GM19240 (cell line): ENCODE measurements around the gene KIF19.
"Not testable (repeated sequence)": the region's sequence is repeated elsewhere in the genome, so short reads cannot be mapped to it uniquely, and the experiment has no call there.

Source experiments
- DNase-seq: peaks from one replicate; pipeline ENCODE4 v3.0.0; 2011; ENCODE audit warnings: low spot score; ENCODE audit not compliant: insufficient read length

Gene KIF19

DNA sequence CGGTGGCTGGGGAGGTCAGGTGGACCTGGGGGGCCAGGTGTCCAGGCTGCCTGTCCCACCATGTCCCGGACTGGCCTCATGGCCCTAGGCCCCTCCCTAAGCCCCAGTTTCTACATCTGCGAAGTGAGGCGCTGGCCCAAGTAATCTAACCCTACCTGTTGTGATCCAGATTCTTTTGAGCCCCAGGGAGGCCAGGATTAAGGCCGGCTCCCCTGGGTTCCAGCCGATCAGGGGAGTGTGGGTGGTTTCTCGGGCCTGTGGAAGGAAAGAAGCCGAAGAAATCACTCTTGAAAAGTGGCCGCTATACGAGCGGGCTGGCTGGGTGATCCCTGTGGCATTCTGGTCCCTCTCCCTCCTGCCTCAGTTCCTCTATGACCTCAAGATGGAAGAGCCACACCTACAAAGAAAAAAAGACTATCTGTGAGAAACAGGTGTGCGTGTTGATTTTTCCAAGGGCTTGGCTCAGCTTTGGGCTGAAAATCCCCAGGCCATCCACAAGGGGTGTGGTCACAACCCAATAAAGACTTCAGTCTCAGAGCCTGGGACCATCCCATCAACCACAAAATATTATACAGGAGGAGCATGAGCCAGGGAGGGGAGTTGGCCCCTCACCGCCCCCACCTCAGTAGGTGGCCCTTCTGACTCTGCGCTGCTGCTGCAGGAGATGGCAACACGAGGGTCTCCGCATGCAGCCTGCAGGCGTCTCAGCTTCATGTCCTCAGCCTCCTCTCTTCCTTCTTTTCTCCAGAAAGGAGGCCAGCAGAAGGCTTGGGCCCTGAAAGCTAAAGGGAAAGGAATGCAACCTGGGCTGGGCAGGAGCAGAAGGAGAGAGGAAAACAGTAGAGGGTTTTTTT is 61.6 kb downstream of the KIF19 start:
- no peak for DNase-seq

DNA sequence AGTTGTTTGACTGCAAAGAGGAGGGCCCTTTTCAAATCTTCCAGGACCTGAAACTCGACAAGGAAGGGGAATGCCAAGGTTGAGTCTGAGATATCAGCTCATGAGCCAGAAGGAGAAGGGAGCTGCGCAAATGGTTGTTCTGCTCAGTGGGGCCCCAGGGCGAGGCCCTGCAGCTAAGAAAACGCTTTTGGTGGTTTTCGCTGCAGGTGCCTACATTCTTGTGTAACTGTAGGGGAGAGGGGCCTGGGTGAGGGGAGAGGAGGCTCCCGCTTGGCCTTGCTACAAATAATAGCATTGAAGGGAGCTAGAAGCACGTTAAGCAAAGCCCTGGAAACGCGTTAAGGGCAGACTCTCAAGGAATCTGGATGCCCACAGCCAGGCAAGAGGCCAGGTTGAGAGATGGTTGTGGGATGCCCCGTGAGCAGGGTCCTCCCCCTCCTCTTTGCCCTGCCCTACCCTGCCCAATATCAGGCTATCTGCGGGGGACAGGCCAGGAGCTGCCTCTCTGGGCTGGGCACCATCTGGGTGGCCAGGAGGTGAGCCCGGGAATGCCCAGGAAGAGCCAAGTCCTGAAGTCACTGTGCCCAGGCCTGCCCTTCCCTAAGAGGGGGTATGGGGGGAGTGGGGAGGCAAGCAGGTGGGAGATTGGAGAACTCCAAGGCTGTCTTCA is 63.2 kb downstream of the KIF19 start:
- no peak for DNase-seq

DNA sequence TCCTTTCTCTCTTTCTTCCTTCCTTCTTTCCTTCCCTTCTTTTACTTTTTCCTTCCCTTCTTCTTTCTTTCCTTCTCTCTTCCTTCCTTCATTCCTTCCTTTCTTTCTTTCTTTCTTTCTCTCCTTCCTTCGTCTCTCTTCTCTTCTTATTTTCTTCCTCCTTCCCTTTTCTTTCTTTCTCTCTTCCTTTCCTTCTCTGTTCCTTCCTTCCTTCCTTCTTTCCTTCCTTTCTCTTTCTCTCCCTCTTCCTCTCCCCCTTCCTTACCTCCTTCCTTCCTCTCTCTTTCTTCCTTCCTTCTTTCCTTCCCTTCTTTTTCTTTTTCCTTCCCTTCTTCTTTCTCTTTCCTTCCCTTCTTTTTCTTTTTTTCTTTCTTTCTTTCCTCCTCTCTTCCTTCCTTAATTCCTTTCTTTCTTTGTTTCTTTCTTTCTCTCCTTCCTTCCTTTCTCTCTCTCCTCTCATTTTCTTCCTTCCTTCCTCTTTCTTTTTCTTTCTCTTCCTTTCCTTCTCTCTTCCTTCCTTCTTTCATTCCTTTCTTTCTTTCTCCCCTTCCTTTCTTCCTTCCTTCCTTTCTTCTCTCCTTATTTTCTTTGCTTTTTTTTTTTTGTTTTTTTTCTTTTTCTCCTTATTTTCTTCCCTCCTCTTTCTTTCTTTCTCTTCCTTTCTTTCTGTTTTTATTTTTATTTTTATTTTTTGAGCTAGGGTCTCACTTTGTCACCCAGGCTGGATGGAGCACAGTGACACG is 64.1 kb downstream of the KIF19 start:
- no peak for DNase-seq

DNA sequence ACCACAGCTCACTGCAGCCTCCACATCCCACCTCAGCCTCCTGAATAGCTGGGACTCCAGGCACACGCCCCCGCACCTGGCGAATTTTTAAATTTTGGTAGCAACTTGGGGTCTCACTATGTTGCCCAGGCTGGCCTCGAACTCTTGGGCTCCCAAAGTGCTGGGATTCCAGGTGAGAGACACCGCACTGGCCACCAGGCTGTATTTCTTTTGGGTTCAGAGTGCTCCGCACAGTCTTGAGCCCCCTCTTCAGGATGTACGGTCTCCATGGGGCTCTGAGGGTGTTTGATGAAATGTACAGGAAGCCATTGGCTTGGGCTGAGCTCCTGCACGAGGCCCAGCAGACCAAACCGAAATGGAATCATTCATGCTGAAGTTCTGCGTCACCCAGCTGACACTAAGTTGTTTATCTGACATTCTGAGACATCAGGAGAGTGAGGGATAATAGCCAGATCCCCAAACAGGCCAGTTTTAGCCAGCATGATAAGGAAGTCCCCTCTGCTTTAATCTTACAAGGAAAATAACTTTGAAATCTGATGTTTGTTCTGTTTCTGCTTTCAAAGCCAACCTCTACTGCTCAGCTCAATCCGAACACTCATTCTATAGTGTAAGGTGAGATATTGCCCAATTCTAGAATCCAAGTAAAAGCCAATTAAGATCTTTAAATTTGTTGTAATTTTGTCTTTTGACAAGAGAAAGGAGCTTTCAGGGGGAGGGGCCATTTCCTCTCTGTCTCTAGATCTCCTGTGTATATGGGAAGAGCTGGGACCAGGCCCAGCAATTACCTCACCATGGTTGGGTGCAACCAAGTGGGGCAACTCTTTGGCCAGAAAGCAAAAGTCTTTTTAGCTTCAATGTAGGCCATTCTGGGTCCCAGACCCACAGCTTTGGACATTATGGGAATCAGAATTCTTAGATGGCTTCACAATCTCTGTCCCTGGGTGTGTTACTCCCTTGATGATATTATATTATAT is 64.9 kb downstream of the KIF19 start:
- no peak for DNase-seq

DNA sequence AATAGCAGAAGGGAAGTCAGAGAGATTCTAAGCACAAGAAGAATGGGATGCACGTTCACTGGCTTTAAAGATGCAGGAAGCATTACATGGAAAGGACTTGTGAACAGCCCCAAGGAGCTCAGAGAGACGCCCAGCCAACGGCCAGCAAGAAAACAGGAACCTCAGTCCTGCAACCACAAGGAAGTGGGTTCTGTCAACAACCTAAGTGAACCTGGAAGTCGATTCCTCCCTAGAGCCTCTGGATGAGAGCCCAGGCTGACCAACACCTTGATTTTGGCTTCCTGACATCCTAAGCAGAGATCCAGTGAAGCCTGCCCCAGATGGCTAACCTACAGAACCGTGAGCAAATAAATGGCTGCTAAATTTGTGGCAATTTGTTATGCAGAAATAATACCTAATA is 65.7 kb downstream of the KIF19 start:
- DNase-seq = no peak

DNA sequence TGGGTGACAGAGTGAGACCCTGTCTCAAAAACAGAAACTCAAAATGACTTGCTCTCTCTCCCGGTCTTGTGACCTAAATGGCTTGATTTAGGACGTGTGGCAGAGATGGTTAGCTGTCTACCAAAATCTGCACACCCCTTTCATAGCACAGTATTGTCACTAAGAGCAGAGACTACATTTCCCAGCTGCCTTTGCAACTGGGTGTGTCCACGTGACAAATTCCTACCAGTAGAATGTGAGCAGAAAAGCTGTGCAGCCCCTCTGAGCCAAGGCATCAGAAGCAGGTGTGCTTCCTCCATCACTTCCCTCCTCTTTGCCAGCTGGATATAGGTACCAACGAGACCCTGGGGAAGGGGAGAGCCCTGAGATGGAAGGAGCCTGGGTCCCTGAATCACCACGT is 66.8 kb downstream of the KIF19 start:
- no peak for DNase-seq

DNA sequence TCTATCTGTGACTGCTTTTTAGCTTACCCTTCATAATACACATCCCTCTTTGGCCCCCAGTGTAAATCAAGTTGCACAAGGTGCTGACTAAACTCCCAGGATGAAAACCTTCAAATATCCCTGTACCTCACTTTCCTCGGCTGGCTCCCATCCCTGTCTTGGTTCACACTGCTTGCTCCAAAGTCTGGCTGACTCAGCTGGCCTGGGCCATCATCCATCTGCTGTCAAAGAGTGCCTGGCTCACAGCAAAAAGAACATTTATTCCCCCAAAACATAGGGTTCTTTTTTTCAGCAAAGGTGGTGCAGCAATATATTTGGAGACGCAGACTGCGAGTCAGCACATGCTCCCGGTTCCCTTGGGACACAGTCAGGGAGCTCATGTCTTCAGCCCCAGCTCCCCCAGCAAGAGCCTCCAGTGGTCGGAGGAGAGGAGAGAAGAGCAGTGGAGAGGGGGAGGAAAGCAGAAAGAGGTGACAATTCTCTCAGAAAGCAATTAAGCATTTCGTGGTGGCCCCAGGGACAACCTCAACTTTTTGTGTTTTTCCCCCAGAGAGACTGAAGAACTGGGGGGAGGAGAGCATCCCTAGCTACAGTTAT is 67.4 kb downstream of the KIF19 start:
- DNase-seq = no peak

DNA sequence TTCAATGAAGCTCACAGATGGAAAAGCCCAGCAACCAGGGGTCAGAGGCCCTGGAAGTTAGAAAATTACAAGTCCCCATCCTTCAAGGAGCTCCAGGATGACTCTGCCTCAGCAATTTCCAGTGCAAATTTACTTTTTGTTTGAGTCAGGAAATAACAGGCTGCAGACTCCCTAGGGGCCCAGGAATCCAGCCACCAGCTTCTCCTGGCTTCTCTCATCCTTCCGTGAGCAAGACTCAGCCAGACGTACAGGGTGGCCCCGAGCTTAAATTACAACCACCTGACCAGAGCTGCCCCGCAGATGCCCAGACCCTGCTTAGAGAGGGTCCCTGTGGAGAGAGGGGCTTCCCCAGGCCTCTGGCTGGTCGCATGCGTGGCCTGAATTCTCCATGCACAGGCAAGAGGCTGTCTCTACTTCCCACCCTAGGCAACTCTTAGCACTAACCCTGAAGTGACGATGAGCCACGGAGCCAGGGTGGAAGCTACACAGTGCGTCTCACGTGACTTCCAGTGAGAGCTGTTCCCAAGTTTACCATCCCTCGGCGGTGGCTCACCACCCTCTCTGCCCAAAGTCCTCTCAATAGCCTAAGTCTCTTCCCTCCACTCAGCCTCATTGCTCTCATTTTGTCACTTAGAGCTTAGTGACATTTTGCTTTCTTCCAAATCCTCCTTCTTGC is 68.4 kb downstream of the KIF19 start:
- no peak for DNase-seq

DNA sequence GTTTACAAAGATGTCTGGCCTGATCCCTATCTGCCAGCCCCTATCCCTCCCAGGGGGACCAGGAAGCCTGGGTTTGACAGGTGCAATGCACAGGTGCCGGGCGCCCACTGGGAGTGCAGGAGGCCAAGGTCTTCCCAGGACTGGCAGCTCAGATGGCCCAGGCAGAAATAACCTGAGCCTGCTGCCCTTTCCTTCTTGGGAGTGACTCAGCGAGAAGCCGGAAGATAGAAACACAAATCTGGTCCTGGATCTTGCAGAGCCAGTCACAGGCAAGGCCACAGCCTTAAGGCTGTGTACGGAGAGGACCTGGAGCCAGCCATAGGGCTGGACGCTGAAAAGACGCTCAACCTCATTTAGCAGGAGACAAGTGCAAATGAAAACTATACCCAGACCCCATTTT is 69.0 kb downstream of the KIF19 start:
- no peak for DNase-seq

DNA sequence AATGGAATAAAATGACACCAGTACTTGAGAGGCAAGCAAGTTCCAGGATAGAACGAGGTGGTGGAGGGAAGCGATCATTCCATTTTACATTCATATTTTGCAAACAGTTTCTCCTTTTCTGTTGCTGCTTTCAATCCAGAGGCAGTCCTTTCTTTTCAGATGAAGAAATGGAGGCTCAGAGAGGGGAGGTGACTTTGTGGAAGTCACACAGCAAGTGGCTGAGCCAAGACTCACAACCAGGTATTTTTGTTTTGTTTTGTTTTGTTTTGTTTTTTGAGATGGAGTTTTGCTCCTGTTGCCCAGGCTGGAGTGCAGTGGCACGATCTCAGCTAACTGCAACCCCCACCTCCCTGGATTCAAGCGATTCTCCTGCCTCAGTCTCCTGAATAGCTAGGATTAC is 70.5 kb downstream of the KIF19 start:
- no peak for DNase-seq

DNA sequence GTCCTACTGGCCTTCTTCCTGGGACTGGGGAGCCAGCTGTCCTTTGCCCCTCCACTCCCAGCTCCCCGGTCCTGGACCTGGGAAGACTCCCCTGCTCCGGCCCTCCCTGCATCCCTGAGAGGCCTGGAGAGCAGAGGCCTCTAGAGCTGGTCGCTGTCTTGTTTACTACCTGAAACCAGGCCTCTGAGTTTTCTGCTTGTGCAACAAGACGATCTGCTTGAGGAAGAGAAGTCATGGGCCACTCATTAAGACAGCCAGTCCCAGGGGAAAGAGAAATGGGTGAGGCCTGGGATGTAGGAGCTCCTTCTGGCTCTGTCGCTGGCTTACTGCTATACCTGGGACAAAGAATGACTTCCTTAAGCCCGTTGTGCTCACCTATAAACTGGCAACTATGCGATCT is 76.0 kb downstream of the KIF19 start:
- DNase-seq = no peak

DNA sequence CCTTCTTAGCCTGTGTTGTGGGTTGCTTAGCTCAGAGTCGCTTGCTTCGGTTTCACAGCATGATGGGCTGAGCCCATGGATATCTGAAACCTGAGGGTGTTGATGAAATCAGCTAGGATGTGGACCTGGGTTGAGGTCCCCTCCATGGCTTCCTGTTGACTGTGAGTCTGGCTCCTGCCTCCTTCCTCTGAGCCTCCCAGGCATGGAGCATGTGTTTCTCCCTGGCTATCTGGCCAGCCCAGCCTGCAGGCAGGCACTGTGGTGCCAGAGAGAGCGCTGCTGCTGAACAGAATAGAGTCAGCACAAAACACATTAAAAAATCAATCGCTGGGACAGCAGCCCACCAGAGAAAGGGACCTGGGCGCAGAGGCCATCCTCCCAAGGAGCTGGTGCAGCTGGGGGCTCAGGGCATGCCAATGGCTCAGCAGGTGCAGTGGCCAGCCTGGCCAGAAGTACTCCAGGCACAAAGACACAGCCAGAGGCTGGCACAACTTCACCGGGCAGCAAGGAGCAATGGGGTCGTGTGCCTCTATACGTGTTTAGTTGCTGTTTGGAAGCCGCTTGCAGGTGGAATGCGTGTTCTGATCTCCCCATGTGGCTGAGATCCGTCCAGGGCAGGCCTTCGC is 77.6 kb downstream of the KIF19 start:
- DNase-seq = no peak

DNA sequence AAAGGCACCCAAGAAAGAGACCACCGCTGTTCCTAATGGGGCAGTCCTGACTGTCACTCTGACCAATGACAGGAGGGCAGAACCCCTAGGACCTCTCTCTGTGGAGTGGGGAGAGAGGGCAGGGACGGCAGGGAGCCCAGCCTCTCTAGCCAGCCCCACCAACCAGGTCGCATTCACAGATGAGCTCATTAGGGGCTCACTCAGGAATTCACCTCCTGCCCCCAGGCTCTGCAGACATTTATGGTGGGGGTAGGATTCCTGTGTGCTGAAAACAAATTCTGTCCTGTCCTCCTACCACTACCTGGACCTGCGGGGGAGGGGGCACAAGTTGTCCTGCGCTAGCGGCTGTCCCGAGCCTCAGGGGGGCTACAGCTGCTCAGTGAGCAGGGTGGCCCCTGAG is 78.2 kb downstream of the KIF19 start:
- DNase-seq = no peak

DNA sequence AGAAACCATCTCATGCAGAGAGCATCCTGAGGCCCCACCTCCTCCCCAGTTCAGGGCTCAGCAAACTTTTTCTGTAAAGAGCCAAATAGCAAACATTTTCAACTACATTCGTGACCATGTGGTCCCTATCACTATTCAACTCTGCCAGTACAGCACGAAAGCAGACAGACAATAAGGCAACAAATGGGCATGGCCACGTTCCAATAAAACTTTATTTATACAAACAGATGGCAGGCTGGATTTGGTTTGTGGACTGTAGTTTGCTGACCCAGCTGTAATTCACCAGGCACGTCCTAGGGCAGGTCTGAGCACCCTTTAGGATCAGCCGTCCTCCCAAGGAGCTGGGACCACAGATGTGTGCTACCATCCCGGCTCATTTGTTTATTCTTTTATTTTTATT is 78.8 kb downstream of the KIF19 start:
- no peak for DNase-seq

DNA sequence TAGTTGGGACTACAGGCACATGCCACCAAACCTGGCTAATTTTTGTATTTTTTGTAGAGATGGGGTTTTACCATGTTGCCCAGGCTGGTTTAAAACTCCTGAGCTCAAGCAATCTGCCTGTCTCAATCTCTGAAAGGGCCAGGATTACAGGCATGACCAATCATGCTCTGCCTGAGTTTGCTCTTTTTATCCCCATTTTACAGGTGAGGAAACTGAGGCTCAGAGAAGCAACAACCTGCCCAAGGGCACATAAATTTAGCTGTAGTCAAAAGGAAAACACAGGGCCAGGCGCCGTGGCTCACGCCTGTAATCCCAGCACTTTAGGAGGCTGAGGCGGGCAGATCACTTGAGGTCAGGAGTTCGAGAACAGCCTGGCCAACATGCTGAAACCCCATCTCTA is 79.3 kb downstream of the KIF19 start:
- DNase-seq = not testable (repeated sequence)
